IMR-90 (cell line): Measurements from ENCODE around the gene TRPM3. TPM values are rescaled to one million over a fixed set of nuclear protein-coding genes. Genes with fewer than 3 reads are reported as not detected.

Source experiments
- ATAC-seq: fragments of 200-7000 bp; cut with Tn5 transposase; 2 replicates; pipeline ENCODE4 v1.9.1; 2020; ENCODE audit warnings: low read depth, mild to moderate bottlenecking, moderate library complexity
- BruUV-seq: library from RNA; stranded (reverse); fragments of 400-500 nt; replicated peaks from 2 replicates; lab custom pipeline; 2021; lab: Mats Ljungman, UMichigan
- CTCF ChIA-PET: fragments of 300-600 bp; formaldehyde crosslinking; extraction: SDS; loops from one replicate; lab custom pipeline; 2021; ENCODE audit warnings: antibody characterized with exemption; lab: Yijun Ruan, JAX
- POLR2A ChIA-PET: fragments of 300-600 bp; sonication (Branson Sonifier 250); formaldehyde crosslinking; loops from one replicate; lab custom pipeline; 2022; ENCODE audit warnings: antibody characterized with exemption; ENCODE audit not compliant: unreplicated experiment; lab: Charles Lee
- DNase-seq: peaks from one replicate; pipeline ENCODE4 v3.0.0; 2013
- H2AFZ ChIP-seq: replicated peaks from 2 replicates; pipeline ENCODE3; 2013; ENCODE audit warnings: low read length, mild to moderate bottlenecking; ENCODE audit not compliant: poor library complexity
- H2AK5ac ChIP-seq: 2 replicates; pipeline ENCODE4 v1.6.1; 2013; ENCODE audit warnings: low read depth, low read length, inconsistent platforms
- H2AK9ac ChIP-seq: replicated peaks from 2 replicates; pipeline ENCODE3; 2013; ENCODE audit warnings: mild to moderate bottlenecking, low read depth, low read length, moderate library complexity; ENCODE audit not compliant: poor library complexity
- H2BK120ac ChIP-seq: 2 replicates; pipeline ENCODE4 v1.6.1; 2013; ENCODE audit warnings: low read depth, low read length, inconsistent platforms
- H2BK15ac ChIP-seq: 3 replicates; pipeline ENCODE4 v1.6.1; 2013; ENCODE audit warnings: low read depth, low read length, inconsistent platforms
- H2BK20ac ChIP-seq: 2 replicates; pipeline ENCODE4 v1.6.1; 2013; ENCODE audit warnings: low read depth, mild to moderate bottlenecking, inconsistent platforms, low read length, moderate library complexity
- H2BK5ac ChIP-seq: 2 replicates; pipeline ENCODE4 v1.6.1; 2013; ENCODE audit warnings: mild to moderate bottlenecking, low read depth, low read length, inconsistent platforms; ENCODE audit not compliant: poor library complexity, severe bottlenecking
- H3K14ac ChIP-seq: replicated peaks from 2 replicates; pipeline ENCODE4 v1.6.1; 2013; ENCODE audit warnings: low read depth, low read length, inconsistent platforms
- H3K18ac ChIP-seq: 2 replicates; pipeline ENCODE4 v1.6.1; 2013; ENCODE audit warnings: low read depth, low read length, control low read depth
- H3K23ac ChIP-seq: 2 replicates; pipeline ENCODE4 v1.6.1; 2013; ENCODE audit warnings: low read depth, low read length, inconsistent platforms
- H3K27ac ChIP-seq: 2 replicates; pipeline ENCODE4 v1.5.1; 2013; ENCODE audit warnings: mild to moderate bottlenecking, control low read depth, low read length; ENCODE audit not compliant: insufficient read depth
- H3K27me3 ChIP-seq: 2 replicates; pipeline ENCODE4 v1.6.1; 2013; ENCODE audit warnings: low read length; ENCODE audit not compliant: control insufficient read depth, insufficient read depth
- H3K36me3 ChIP-seq: 2 replicates; pipeline ENCODE4 v1.6.1; 2013; ENCODE audit warnings: low read length, mixed read lengths; ENCODE audit not compliant: control insufficient read depth, insufficient read depth
- H3K4ac ChIP-seq: 2 replicates; pipeline ENCODE4 v1.6.1; 2013; ENCODE audit warnings: low read depth, low read length, inconsistent platforms
- H3K4me1 ChIP-seq: 2 replicates; pipeline ENCODE4 v1.6.1; 2013; ENCODE audit warnings: low read length, mixed read lengths; ENCODE audit not compliant: control insufficient read depth, insufficient read depth
- H3K4me2 ChIP-seq: 2 replicates; pipeline ENCODE4 v1.6.1; 2013; ENCODE audit warnings: low read depth, mild to moderate bottlenecking, control low read depth, low read length, moderate library complexity
- H3K4me3 ChIP-seq: 2 replicates; pipeline ENCODE4 v1.5.1; 2013; ENCODE audit warnings: low read depth, mild to moderate bottlenecking, control low read depth, low read length, moderate library complexity; ENCODE audit not compliant: insufficient read depth
- H3K56ac ChIP-seq: 2 replicates; pipeline ENCODE4 v1.6.1; 2013; ENCODE audit warnings: low read length, inconsistent platforms; ENCODE audit not compliant: insufficient read depth; ENCODE audit errors: extremely low read depth
- H3K79me1 ChIP-seq, 2 experiments: 2 replicates each; pipeline ENCODE4 v1.6.1; 2013; ENCODE audit warnings: low read length in 2 of 2, inconsistent platforms in 1 of 2, low read depth in 1 of 2
- H3K9ac ChIP-seq: 2 replicates; pipeline ENCODE4 v1.6.1; 2013; ENCODE audit warnings: low read depth, low read length, control low read depth
- H3K9me1 ChIP-seq: 2 replicates; pipeline ENCODE4 v1.6.1; 2013; ENCODE audit warnings: low read length, inconsistent platforms; ENCODE audit not compliant: insufficient read depth
- H3K9me3 ChIP-seq: 2 replicates; pipeline ENCODE4 v1.6.1; 2013; ENCODE audit warnings: low read length; ENCODE audit not compliant: control insufficient read depth, insufficient read depth
- H4K20me1 ChIP-seq: 2 replicates; pipeline ENCODE4 v1.6.1; 2013; ENCODE audit warnings: low read length, inconsistent platforms; ENCODE audit not compliant: insufficient read depth
- H4K5ac ChIP-seq: 2 replicates; pipeline ENCODE4 v1.6.1; 2013; ENCODE audit warnings: mild to moderate bottlenecking, low read depth, low read length, control low read depth
- H4K8ac ChIP-seq, 2 experiments: 2 replicates each; pipeline ENCODE4 v1.6.1; 2013; ENCODE audit warnings: low read depth in 2 of 2, low read length in 2 of 2, control low read depth in 1 of 2, inconsistent platforms in 1 of 2
- H4K91ac ChIP-seq: 2 replicates; pipeline ENCODE4 v1.6.1; 2013; ENCODE audit warnings: low read depth, low read length, inconsistent platforms; ENCODE audit not compliant: insufficient read depth
- BHLHE40 ChIP-seq: fragments of 150-350 bp; IDR thresholded peaks from 2 replicates; pipeline ENCODE4 v1.6.1; 2016; ENCODE audit warnings: mild to moderate bottlenecking, low read depth, low read length
- CHD1 ChIP-seq: IDR thresholded peaks from 2 replicates; pipeline ENCODE4 v1.6.1; 2012; ENCODE audit warnings: low read depth, low read length, improper control_type of control experiment
- ELK1 ChIP-seq: fragments of 150-350 bp; IDR thresholded peaks from 2 replicates; pipeline ENCODE4 v1.6.1; 2016; ENCODE audit warnings: low read depth, mild to moderate bottlenecking, low read length, moderate library complexity, borderline replicate concordance
- FOS ChIP-seq: fragments of 150-350 bp; IDR thresholded peaks from 2 replicates; pipeline ENCODE4 v1.6.1; 2016; ENCODE audit warnings: low read depth, low read length
- MAFK ChIP-seq: IDR thresholded peaks from 2 replicates; pipeline ENCODE4 v1.6.1; 2012; ENCODE audit warnings: low read depth, low read length, improper control_type of control experiment
- RAD21 ChIP-seq: IDR thresholded peaks from 2 replicates; pipeline ENCODE4 v1.6.1; 2012; ENCODE audit warnings: low read length, improper control_type of control experiment
- RCOR1 ChIP-seq: IDR thresholded peaks from 2 replicates; pipeline ENCODE4 v1.6.1; 2012; ENCODE audit warnings: mild to moderate bottlenecking, low read length, improper control_type of control experiment; ENCODE audit not compliant: insufficient replicate concordance
- RFX5 ChIP-seq: IDR thresholded peaks from 2 replicates; pipeline ENCODE4 v1.8.0; 2012; ENCODE audit warnings: low read depth, mild to moderate bottlenecking, low read length, moderate library complexity
- SMC3 ChIP-seq: fragments of 150-350 bp; IDR thresholded peaks from 2 replicates; pipeline ENCODE4 v1.6.1; 2016; ENCODE audit warnings: low read depth, mild to moderate bottlenecking, antibody characterized with exemption, low read length, moderate library complexity
- WGBS, 2 experiments: methylation state at CpG; one replicate each; pipeline versions ENCODE4 v1.1.5 to v1.1.7; 2013; ENCODE audit warnings: missing lambda C conversion rate in 2 of 2; ENCODE audit not compliant: insufficient read length in 1 of 2; ENCODE audit errors: extremely low coverage in 2 of 2; 5-methylcytosine and 5-hydroxymethylcytosine counted together
- dilution Hi-C: fragments of 300-500 bp; cut with HindIII; formaldehyde crosslinking; loops from one replicate; pipeline ENCODE4 v1.14.3; 2018; ENCODE audit warnings: low sequenced_read_pairs; ENCODE audit not compliant: unreplicated experiment
- in situ Hi-C: fragments of 300-500 bp; cut with MboI; formaldehyde crosslinking; loops from 3 replicates; pipeline ENCODE4 v1.14.3; 2019; ENCODE audit warnings: low sequenced_read_pairs, inconsistent platforms, mixed read lengths
- intact Hi-C: fragments of 100-400 bp; cut with micrococcal nuclease; formaldehyde crosslinking; loops from 2 replicates; pipeline ENCODE4 v1.10.0; 2022
- polyA plus RNA-seq, 3 experiments: library from polyadenylated mRNA; depleted of rRNA; stranded (reverse); fragments of >200 nt; gene quantifications; 2 replicates each; pipeline ENCODE4 v1.2.3, GENCODE V29; 2012; ENCODE audit warnings: low replicate concordance in 1 of 3
- total RNA-seq: library from RNA; depleted of rRNA; stranded (reverse); fragments of >200 nt; gene quantifications from 2 replicates; pipeline ENCODE4 v1.2.3, GENCODE V29; 2012
- TF ChIP-seq, protein P1 (sequence below): conservative IDR thresholded peaks from 2 replicates; pipeline ENCODE4 v1.5.1; 2012; ENCODE audit warnings: mild to moderate bottlenecking, low read depth, low read length, improper control_type of control experiment
- TF ChIP-seq, protein P2 (sequence below): fragments of 150-350 bp; IDR thresholded peaks from 2 replicates; pipeline ENCODE4 v1.6.1; 2017; ENCODE audit warnings: mild to moderate bottlenecking, antibody characterized with exemption, low read length, low read depth

Gene TRPM3
- total and polyA plus RNA-seq, 2 of the 4 experiments (the other 2 are of a cell fraction) = not detected

- Histone ChIP-seq H3K56ac (no peak overlapping the region), H3K9ac (no peak overlapping the region), H3K9me3 (no peaks in the 10 kb centered on the region), H2AK5ac (no peak overlapping the region), H4K20me1 (no peaks in the 10 kb centered on the region), H3K79me1 (no peaks in the 10 kb centered on the region), H4K8ac (no peak overlapping the region), H2AFZ (no peak overlapping the region), H3K23ac (no peak overlapping the region), H3K9me1 (no peaks in the 10 kb centered on the region), H3K27ac (no peak overlapping the region), H3K27me3 (no peaks in the 10 kb centered on the region; the same call in 1 of the 2 replicates), H3K4me3 (no peak overlapping the region), H3K18ac (no peak overlapping the region), H3K4me1 (no peaks in the 10 kb centered on the region), H3K36me3 (no peaks in the 10 kb centered on the region), H2BK5ac (no peak overlapping the region), H4K91ac (no peak overlapping the region), H3K4me2 (no peak overlapping the region), H4K5ac (no peak overlapping the region), H3K14ac (no peak overlapping the region), H2BK120ac (no peak overlapping the region), H3K4ac (no peak overlapping the region), H2BK20ac (no peak overlapping the region), H2AK9ac (no peak overlapping the region), H2BK15ac (no peak overlapping the region)
- CTCF ChIA-PET = no interaction called here
- ATAC-seq (no peak), DNase-seq (no peak)
- intact Hi-C loops = loop anchor here (10.0 kb wide), 1 partner anchor 403 kb away; no protein-coding TSS in a partner anchor
- POLR2A ChIA-PET = no interaction called here
- no CpG with 5 or more reads among the region's 4 CpGs for WGBS, 2 experiments
- TF ChIP-seq FOS = no peak
- no peak for TF ChIP-seq RFX5
- TF ChIP-seq BHLHE40 = no peak
- no peak for TF ChIP-seq MAFK
- no peak for TF ChIP-seq SMC3
- TF ChIP-seq CHD1 = no peak
- TF ChIP-seq RCOR1 = no peak
- TF ChIP-seq, protein P1, sequence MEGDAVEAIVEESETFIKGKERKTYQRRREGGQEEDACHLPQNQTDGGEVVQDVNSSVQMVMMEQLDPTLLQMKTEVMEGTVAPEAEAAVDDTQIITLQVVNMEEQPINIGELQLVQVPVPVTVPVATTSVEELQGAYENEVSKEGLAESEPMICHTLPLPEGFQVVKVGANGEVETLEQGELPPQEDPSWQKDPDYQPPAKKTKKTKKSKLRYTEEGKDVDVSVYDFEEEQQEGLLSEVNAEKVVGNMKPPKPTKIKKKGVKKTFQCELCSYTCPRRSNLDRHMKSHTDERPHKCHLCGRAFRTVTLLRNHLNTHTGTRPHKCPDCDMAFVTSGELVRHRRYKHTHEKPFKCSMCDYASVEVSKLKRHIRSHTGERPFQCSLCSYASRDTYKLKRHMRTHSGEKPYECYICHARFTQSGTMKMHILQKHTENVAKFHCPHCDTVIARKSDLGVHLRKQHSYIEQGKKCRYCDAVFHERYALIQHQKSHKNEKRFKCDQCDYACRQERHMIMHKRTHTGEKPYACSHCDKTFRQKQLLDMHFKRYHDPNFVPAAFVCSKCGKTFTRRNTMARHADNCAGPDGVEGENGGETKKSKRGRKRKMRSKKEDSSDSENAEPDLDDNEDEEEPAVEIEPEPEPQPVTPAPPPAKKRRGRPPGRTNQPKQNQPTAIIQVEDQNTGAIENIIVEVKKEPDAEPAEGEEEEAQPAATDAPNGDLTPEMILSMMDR = no peak
- no peak for TF ChIP-seq RAD21
- TF ChIP-seq, protein P2, sequence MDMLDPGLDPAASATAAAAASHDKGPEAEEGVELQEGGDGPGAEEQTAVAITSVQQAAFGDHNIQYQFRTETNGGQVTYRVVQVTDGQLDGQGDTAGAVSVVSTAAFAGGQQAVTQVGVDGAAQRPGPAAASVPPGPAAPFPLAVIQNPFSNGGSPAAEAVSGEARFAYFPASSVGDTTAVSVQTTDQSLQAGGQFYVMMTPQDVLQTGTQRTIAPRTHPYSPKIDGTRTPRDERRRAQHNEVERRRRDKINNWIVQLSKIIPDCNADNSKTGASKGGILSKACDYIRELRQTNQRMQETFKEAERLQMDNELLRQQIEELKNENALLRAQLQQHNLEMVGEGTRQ = no peak
- no peak for TF ChIP-seq ELK1
- in situ Hi-C loops = no loop called here
- dilution Hi-C loops = no loop called here
- BruUV-seq = no TSS peak
Observed at GRCh38 chr9:71048280-71048679, 73.1 kb downstream of the TRPM3 start.
